Liver (tissue), 9 donors: ENCODE results near the gene KNTC1. TPM values are rescaled to one million over a fixed set of nuclear protein-coding genes. Genes with fewer than 3 reads are reported as not detected.

ENCODE experiments used
- DNase-seq: peaks from one replicate; pipeline ENCODE4 v3.0.0-alpha.2; 2017; ENCODE audit warnings: low spot score
- H3K27ac ChIP-seq, 2 donors: one replicate each; pipeline ENCODE4 v1.7.0; 2013; ENCODE audit warnings: inconsistent platforms in 2 of 2, low read length in 2 of 2, control low read depth in 1 of 2, low read depth in 1 of 2, mild to moderate bottlenecking in 1 of 2
- H3K27me3 ChIP-seq, 4 donors: one replicate each; pipeline versions ENCODE4 v1.6.1 to v1.7.0; 2013; ENCODE audit warnings: low read length in 3 of 4, inconsistent platforms in 1 of 4, mild to moderate bottlenecking in 1 of 4, moderate library complexity in 1 of 4; ENCODE audit not compliant: control insufficient read depth in 4 of 4, insufficient read depth in 4 of 4
- H3K36me3 ChIP-seq, 4 donors: one replicate each; pipeline versions ENCODE4 v1.6.1 to v1.7.0; 2013; ENCODE audit warnings: low read length in 3 of 4, mild to moderate bottlenecking in 3 of 4, low read depth in 1 of 4, moderate library complexity in 1 of 4; ENCODE audit not compliant: control insufficient read depth in 4 of 4, insufficient read depth in 3 of 4
- H3K4me1 ChIP-seq, 4 donors: one replicate each; pipeline versions ENCODE4 v1.6.1 to v1.7.0; 2013; ENCODE audit warnings: low read length in 3 of 4, mild to moderate bottlenecking in 3 of 4, moderate library complexity in 1 of 4; ENCODE audit not compliant: control insufficient read depth in 4 of 4, insufficient read depth in 4 of 4
- H3K4me3 ChIP-seq, 3 donors: one replicate each; pipeline versions ENCODE4 v1.6.1 to v1.7.0; 2013; ENCODE audit warnings: low read length in 3 of 3, control low read depth in 1 of 3, low read depth in 1 of 3, mild to moderate bottlenecking in 1 of 3
- H3K9ac ChIP-seq, 2 donors: one replicate each; pipeline ENCODE4 v1.7.0; 2013; ENCODE audit warnings: low read length in 2 of 2, mild to moderate bottlenecking in 2 of 2, moderate library complexity in 2 of 2, control low read depth in 1 of 2, low read depth in 1 of 2
- H3K9me3 ChIP-seq, 4 donors: one replicate each; pipeline versions ENCODE4 v1.6.1 to v1.7.0; 2013; ENCODE audit warnings: low read length in 3 of 4; ENCODE audit not compliant: control insufficient read depth in 4 of 4
- CTCF ChIP-seq: fragments of 150-350 bp; IDR thresholded peaks from 2 replicates; pipeline ENCODE4 v1.5.1; 2017; ENCODE audit warnings: improper control_type of control experiment, low read depth, low read length; ENCODE audit not compliant: missing input control
- EGR1 ChIP-seq, 2 donors: IDR thresholded peaks; 2 replicates each; pipeline ENCODE4 v1.6.1; 2016 to 2018; ENCODE audit warnings: antibody characterized with exemption in 2 of 2, low read depth in 2 of 2
- FOXA1 ChIP-seq: IDR thresholded peaks from 2 replicates; pipeline ENCODE4 v1.6.1; 2016; ENCODE audit warnings: antibody characterized with exemption
- FOXA2 ChIP-seq: IDR thresholded peaks from 2 replicates; pipeline ENCODE4 v1.6.1; 2016; ENCODE audit warnings: antibody characterized with exemption
- GABPA ChIP-seq, 2 donors: IDR thresholded peaks in 1 of 2; conservative IDR thresholded peaks in 1 of 2; 2 replicates each; pipeline ENCODE4 v1.6.1; 2016; ENCODE audit warnings: antibody characterized with exemption in 2 of 2, mild to moderate bottlenecking in 1 of 2, moderate library complexity in 1 of 2
- HNF4A ChIP-seq, 2 donors: conservative IDR thresholded peaks; 2 replicates each; pipeline ENCODE4 v1.6.1; 2016; ENCODE audit warnings: antibody characterized with exemption in 2 of 2, mild to moderate bottlenecking in 2 of 2
- HNF4G ChIP-seq: IDR thresholded peaks from 2 replicates; pipeline ENCODE4 v1.6.1; 2016; ENCODE audit warnings: antibody characterized with exemption
- JUND ChIP-seq, 2 donors: IDR thresholded peaks; 2 replicates each; pipeline ENCODE4 v1.6.1; 2016; ENCODE audit warnings: antibody characterized with exemption in 2 of 2
- NR2F2 ChIP-seq: IDR thresholded peaks from 2 replicates; pipeline ENCODE4 v1.6.1; 2016; ENCODE audit warnings: antibody characterized with exemption
- RAD21 ChIP-seq, 2 donors: IDR thresholded peaks; 2 replicates each; pipeline ENCODE4 v1.6.1; 2016; ENCODE audit warnings: antibody characterized with exemption in 2 of 2, mild to moderate bottlenecking in 2 of 2
- REST ChIP-seq: IDR thresholded peaks from 2 replicates; pipeline ENCODE4 v1.6.1; 2016; ENCODE audit warnings: antibody characterized with exemption, mild to moderate bottlenecking
- RXRA ChIP-seq, 2 donors: IDR thresholded peaks; 2 replicates each; pipeline ENCODE4 v1.6.1; 2017 to 2018; ENCODE audit warnings: antibody characterized with exemption in 2 of 2, mild to moderate bottlenecking in 1 of 2
- SP1 ChIP-seq: IDR thresholded peaks from 2 replicates; pipeline ENCODE4 v1.6.1; 2018; ENCODE audit warnings: antibody characterized with exemption, mild to moderate bottlenecking
- TAF1 ChIP-seq: conservative IDR thresholded peaks from 2 replicates; pipeline ENCODE4 v1.6.1; 2016; ENCODE audit warnings: antibody characterized with exemption, mild to moderate bottlenecking
- YY1 ChIP-seq: IDR thresholded peaks from 2 replicates; pipeline ENCODE4 v1.6.1; 2016; ENCODE audit warnings: antibody characterized with exemption, mild to moderate bottlenecking
- ZBTB33 ChIP-seq: IDR thresholded peaks from 2 replicates; pipeline ENCODE4 v1.6.1; 2016; ENCODE audit warnings: antibody characterized with exemption
- WGBS: extraction: QIAGEN DNeasy Blood & Tissue Kit; methylation state at CpG from one replicate; pipeline ENCODE4 v1.1.7; 2013; 5-methylcytosine and 5-hydroxymethylcytosine counted together
- polyA plus RNA-seq, 2 donors: library from polyadenylated mRNA; stranded (reverse) in 1 of 2; unstranded in 1 of 2; fragments of 200-250 nt in 1 of 2; fragments of >200 nt in 1 of 2; fragmentation: Nextera tagmentation in 1 of 2; extraction: Ambion mirVana in 1 of 2; gene quantifications; one replicate each; pipeline versions ENCODE4 v1.2.1 to v1.2.3, GENCODE V29; 2013 to 2015
- total RNA-seq, 2 donors: library from RNA; depleted of rRNA; stranded (reverse); fragments of >200 nt; gene quantifications; one replicate each; pipeline ENCODE4 v1.2.3, GENCODE V29; 2014
- TF ChIP-seq, protein P1 (sequence below): IDR thresholded peaks from 2 replicates; pipeline ENCODE4 v1.6.1; 2016; ENCODE audit warnings: antibody characterized with exemption
- TF ChIP-seq, protein P2 (sequence below): IDR thresholded peaks from 2 replicates; pipeline ENCODE4 v1.6.1; 2016; ENCODE audit warnings: antibody characterized with exemption
- donor health status: healthy.
- donor health status: healthy.
- donor health status: healthy.
- donor health status: healthy.
- donor health status: healthy.

KNTC1 gene
- total and polyA plus RNA-seq, 4 donors: 1.3 to 34.7 (median 4.0) TPM

DNA sequence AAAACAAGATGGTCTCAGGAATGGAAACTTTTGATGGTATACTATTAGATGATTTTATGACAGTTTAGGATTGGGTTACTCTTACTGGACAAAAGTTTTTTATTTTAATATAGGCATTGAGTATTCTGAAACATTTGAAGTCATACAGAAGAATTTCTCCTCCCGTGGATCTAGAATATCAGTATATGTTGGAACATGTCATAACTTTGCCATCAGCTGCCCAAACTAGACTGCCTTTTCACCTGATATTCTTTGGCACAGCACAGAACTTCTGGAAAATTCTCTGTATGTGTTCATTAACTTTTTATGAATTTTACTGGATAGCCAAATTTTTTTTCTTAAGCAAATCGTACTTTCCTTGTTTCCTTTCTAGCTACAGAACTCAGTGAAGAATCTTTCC, 75.4 kb downstream of the KNTC1 start:
- Histone ChIP-seq H3K9me3 (no peaks in the 10 kb centered on the region), H3K4me3 (no peak overlapping the region), H3K9ac (no peak overlapping the region), H3K36me3 (no peaks in the 10 kb centered on the region), H3K27me3 (no peaks in the 10 kb centered on the region), H3K27ac (no peak overlapping the region), H3K4me1 (no peaks in the 10 kb centered on the region)
- TF ChIP-seq EGR1 (IDR thresholded peaks at IDR 0.05; ENCODE audit: low read depth in 2 of 2): no peak
- TF ChIP-seq SP1: no peak
- no peak for TF ChIP-seq ZBTB33
- TF ChIP-seq RXRA (IDR thresholded peaks at IDR 0.05): no peak
- TF ChIP-seq TAF1: no peak
- no peak for TF ChIP-seq RAD21 (IDR thresholded peaks at IDR 0.05)
- TF ChIP-seq FOXA2: no peak
- no peak for TF ChIP-seq FOXA1
- no peak for TF ChIP-seq GABPA (IDR thresholded peaks at IDR 0.05 in 1 of 2, conservative IDR thresholded peaks at IDR 0.05 in 1 of 2)
- TF ChIP-seq REST: no peak
- no peak for TF ChIP-seq JUND (IDR thresholded peaks at IDR 0.05)
- TF ChIP-seq YY1: no peak
- DNase-seq: no peak
- 96% methylated on average over 2 of the region's 2 CpGs for WGBS

GRCh38 chr12:122604993-122605392, 77.9 kb downstream of the KNTC1 start:
- H3K27ac ChIP-seq: no peak overlapping the region
- H3K36me3 ChIP-seq: no peaks in the 10 kb centered on the region
- no peaks in the 10 kb centered on the region for H3K27me3 ChIP-seq
- 98% methylated on average over 4 of the region's 4 CpGs for WGBS
- no peaks in the 10 kb centered on the region for H3K9me3 ChIP-seq
- no peak overlapping the region for H3K4me3 ChIP-seq
- TF ChIP-seq EGR1 (IDR thresholded peaks at IDR 0.05; ENCODE audit: low read depth in 2 of 2) (no peak), HNF4G (no peak), NR2F2 (no peak), YY1 (no peak), CTCF (no peak), SP1 (no peak), TAF1 (no peak), HNF4A (conservative IDR thresholded peaks at IDR 0.05) (no peak), RXRA (IDR thresholded peaks at IDR 0.05) (no peak), RAD21 (IDR thresholded peaks at IDR 0.05) (no peak), FOXA2 (no peak), GABPA (IDR thresholded peaks at IDR 0.05 in 1 of 2, conservative IDR thresholded peaks at IDR 0.05 in 1 of 2) (no peak), JUND (IDR thresholded peaks at IDR 0.05) (no peak)
- TF ChIP-seq, protein P1, sequence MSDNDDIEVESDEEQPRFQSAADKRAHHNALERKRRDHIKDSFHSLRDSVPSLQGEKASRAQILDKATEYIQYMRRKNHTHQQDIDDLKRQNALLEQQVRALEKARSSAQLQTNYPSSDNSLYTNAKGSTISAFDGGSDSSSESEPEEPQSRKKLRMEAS: no peak
- TF ChIP-seq, protein P2, sequence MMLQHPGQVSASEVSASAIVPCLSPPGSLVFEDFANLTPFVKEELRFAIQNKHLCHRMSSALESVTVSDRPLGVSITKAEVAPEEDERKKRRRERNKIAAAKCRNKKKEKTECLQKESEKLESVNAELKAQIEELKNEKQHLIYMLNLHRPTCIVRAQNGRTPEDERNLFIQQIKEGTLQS: no peak
- no peak for DNase-seq
- H3K4me1 ChIP-seq: no peaks in the 10 kb centered on the region
- no peak overlapping the region for H3K9ac ChIP-seq
